HG03064 (cell line): ENCODE results near the gene RPL37A.

Source experiments
- ATAC-seq: cut with Tn5 transposase; IDR thresholded peaks from one replicate; pipeline ENCODE4 v1.9.1; 2021; ENCODE audit warnings: low read depth; ENCODE audit not compliant: unreplicated experiment

The RPL37A gene

DNA sequence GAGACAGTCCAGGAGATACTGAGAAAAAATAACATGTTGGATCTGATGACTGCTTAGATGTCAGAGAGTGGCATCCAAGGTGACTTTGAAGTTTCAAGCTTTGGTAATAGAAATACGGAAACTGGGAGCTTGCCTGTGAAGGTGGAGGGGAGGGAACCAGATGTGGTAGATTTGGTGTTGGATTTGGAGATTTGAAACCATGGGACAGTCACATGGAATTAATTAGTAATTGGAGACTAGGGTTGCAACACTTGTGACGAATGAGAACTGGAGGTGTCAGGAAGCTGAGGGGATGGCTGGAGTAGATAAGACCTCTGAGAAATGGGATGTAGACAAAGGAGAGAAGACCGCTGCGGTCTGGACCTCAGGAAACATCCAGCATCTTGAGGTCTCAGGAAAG is 46.7 kb downstream of the RPL37A start:
- ATAC-seq, result no peak

- no peak for ATAC-seq
Measured at GRCh38 chr2:216546241-216546640, 47.6 kb downstream of the RPL37A start.

- ATAC-seq, result no peak
Measured at GRCh38 chr2:216546641-216547403, 48.2 kb downstream of the RPL37A start.

GRCh38 chr2:216548901-216549331 is 50.3 kb downstream of the RPL37A start:
- ATAC-seq, result no peak

DNA sequence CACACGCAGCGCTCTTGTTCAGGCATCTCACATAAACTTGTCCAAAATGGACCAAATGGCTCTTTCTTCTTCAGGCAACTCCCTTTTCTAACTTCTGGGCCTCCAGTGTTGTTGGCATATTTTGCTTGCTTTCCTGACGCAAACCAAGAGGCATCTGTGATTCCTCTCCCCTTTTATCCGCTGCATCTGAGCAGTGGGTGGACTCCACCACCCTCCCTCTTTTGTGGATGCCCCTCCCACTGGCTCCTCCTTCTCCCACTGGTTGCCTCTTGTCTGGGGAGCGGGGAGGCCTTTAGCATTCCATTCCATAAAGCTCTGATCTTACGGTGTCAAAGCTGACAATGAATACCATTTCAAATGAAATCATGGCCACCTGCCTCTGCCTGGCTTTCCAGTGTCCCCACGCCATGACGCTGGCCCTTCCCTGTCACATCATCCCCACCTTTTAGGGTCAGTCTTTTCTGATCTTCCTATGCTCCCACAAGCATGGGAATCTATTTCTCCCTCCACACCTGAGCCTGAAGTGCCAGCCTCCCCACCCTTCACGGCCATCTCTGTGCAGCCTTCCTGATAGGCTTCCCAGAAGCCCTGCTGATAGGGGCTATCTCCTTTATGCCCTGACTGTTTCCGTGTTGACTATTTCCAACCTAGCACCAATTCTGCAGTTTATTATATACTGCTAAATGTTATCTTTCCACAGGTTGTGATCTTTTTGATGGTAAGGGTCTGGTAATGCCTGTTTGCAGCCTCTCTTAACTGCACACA is 51.5 kb downstream of the RPL37A start:
- no peak for ATAC-seq

GRCh38 chr2:216551234-216552068 is 52.8 kb downstream of the RPL37A start:
- ATAC-seq, result no peak

GRCh38 chr2:216553093-216553478 is 54.4 kb downstream of the RPL37A start:
- no peak for ATAC-seq
